KMS-11 (cell line): ENCODE results near the gene LRRK1.

Experiments used
- H2AFZ ChIP-seq: fragments of 200-600 bp; sonication (generic); 2 replicates; pipeline ENCODE4 v1.6.1; 2016; ENCODE audit warnings: antibody characterized with exemption, mixed run types, low read depth
- H3K27ac ChIP-seq: fragments of 200-600 bp; sonication (generic); 2 replicates; pipeline ENCODE4 v1.6.1; 2016; ENCODE audit warnings: mild to moderate bottlenecking, mixed run types
- H3K27me3 ChIP-seq: fragments of 200-600 bp; sonication (generic); 2 replicates; pipeline ENCODE4 v1.6.1; 2017; ENCODE audit warnings: mild to moderate bottlenecking, low read depth, mixed run types, moderate library complexity; ENCODE audit not compliant: insufficient read depth
- H3K36me3 ChIP-seq: fragments of 200-600 bp; sonication (generic); 2 replicates; pipeline ENCODE4 v1.6.1; 2017; ENCODE audit warnings: mild to moderate bottlenecking, mixed run types; ENCODE audit not compliant: insufficient read depth
- H3K4me1 ChIP-seq: fragments of 200-600 bp; sonication (generic); 2 replicates; pipeline ENCODE4 v1.6.1; 2016; ENCODE audit warnings: mild to moderate bottlenecking, low read depth, mixed run types; ENCODE audit not compliant: poor library complexity, severe bottlenecking
- H3K4me2 ChIP-seq: fragments of 200-600 bp; sonication (generic); 2 replicates; pipeline ENCODE4 v1.7.0; 2016; ENCODE audit warnings: mild to moderate bottlenecking, mixed run types
- H3K4me3 ChIP-seq: fragments of 200-600 bp; sonication (generic); IDR thresholded peaks from 2 replicates; pipeline ENCODE4 v1.6.1; 2017; ENCODE audit warnings: low read depth, low read length, mixed read lengths; ENCODE audit not compliant: insufficient read depth
- H3K79me2 ChIP-seq: fragments of 200-600 bp; sonication (generic); 2 replicates; pipeline ENCODE4 v1.6.1; 2016; ENCODE audit warnings: low read depth, mixed run types; ENCODE audit not compliant: insufficient read depth
- H3K9ac ChIP-seq: fragments of 200-600 bp; sonication (generic); 2 replicates; pipeline ENCODE4 v1.6.1; 2016; ENCODE audit warnings: mild to moderate bottlenecking, mixed run types
- H4K20me1 ChIP-seq: fragments of 200-600 bp; sonication (generic); 2 replicates; pipeline ENCODE4 v1.6.1; 2016; ENCODE audit warnings: mild to moderate bottlenecking, mixed run types; ENCODE audit not compliant: insufficient read depth
- CTCF ChIP-seq: fragments of 200-600 bp; sonication (generic); conservative IDR thresholded peaks from 2 replicates; pipeline ENCODE4 v1.6.1; 2017; ENCODE audit warnings: low read depth, mild to moderate bottlenecking, antibody characterized with exemption, low read length, moderate library complexity, mixed read lengths

The LRRK1 gene

DNA sequence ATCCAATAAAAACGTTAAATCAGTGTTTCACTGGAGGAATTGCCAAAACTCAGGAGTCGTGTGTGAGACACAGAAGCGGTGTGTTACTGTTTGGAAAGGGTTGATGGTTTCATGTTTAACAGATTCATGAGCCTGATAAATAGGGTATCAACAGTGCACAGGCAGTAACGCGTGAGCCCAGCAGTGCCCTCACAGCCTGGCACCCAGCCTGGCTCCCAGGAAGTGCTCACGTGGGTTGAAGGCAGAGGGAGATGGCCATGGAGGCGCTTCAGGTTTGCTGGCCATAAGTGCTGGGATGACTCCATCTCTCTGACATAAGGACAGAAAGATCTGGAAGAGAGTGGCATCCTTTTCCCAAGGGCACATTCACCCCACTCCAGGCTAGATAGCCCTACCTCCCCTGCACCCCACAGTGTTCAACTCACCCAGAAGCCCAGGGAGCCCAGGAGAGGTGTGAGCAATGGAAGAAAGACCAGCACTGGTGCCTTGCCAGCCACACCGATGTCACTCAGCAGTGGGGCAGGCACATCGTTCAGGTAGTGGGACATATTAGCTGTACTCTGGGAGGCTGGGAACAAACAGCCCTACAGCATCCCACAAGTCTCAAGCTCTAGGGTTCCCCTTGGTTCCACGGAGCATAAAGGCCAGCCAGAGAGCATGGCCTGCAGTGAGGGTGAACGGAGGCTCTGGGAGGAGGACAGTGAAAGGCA lies 164.3 kb downstream of the LRRK1 start:
- Histone ChIP-seq H3K79me2 (no peaks in the 10 kb centered on the region), H3K27ac (no peak overlapping the region), H4K20me1 (no peaks in the 10 kb centered on the region), H2AFZ (no peak overlapping the region), H3K4me2 (no peak overlapping the region), H3K4me1 (peaks cover 5% of the 10 kb centered on the region), H3K4me3 (no peak overlapping the region), H3K36me3 (no peaks in the 10 kb centered on the region), H3K27me3 (no peaks in the 10 kb centered on the region), H3K9ac (no peak overlapping the region)
- TF ChIP-seq CTCF: no peak

DNA sequence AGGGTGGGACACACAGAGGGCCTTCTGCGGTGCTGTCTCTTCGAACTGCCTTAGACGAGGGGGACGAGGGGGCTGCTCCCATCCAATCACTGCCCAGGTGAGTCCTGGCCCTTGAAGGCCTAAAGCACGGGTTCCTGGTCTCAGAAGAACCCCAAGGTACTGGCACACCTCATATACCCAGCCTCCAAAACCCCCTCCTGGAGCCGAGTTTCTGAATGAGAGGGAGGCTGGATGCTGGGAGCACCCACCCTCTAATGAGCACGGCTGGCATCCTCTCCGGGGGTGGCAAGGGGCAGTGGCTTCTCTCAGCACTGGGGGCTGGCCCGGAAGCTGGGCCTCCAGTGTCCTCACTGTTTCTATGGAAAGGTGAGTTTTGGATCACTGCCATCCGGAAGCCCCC lies 165.6 kb downstream of the LRRK1 start:
- H2AFZ ChIP-seq: no peak overlapping the region
- no peaks in the 10 kb centered on the region for H4K20me1 ChIP-seq
- TF ChIP-seq CTCF: no peak
- peaks cover 18% of the 10 kb centered on the region for H3K4me1 ChIP-seq
- no peak overlapping the region for H3K9ac ChIP-seq
- no peak overlapping the region for H3K4me2 ChIP-seq
- H3K36me3 ChIP-seq: no peaks in the 10 kb centered on the region
- no peak overlapping the region for H3K4me3 ChIP-seq
- no peak overlapping the region for H3K27ac ChIP-seq
- H3K79me2 ChIP-seq: no peaks in the 10 kb centered on the region
- no peaks in the 10 kb centered on the region for H3K27me3 ChIP-seq

GRCh38 chr15:101085311-101085700 lies 166.1 kb downstream of the LRRK1 start:
- Histone ChIP-seq H3K27ac (no peak overlapping the region), H3K4me3 (no peak overlapping the region), H3K4me2 (no peak overlapping the region), H3K9ac (no peak overlapping the region), H3K79me2 (no peaks in the 10 kb centered on the region), H3K4me1 (peaks cover 23% of the 10 kb centered on the region), H3K27me3 (no peaks in the 10 kb centered on the region), H3K36me3 (no peaks in the 10 kb centered on the region), H4K20me1 (no peaks in the 10 kb centered on the region), H2AFZ (no peak overlapping the region)
- no peak for TF ChIP-seq CTCF

DNA sequence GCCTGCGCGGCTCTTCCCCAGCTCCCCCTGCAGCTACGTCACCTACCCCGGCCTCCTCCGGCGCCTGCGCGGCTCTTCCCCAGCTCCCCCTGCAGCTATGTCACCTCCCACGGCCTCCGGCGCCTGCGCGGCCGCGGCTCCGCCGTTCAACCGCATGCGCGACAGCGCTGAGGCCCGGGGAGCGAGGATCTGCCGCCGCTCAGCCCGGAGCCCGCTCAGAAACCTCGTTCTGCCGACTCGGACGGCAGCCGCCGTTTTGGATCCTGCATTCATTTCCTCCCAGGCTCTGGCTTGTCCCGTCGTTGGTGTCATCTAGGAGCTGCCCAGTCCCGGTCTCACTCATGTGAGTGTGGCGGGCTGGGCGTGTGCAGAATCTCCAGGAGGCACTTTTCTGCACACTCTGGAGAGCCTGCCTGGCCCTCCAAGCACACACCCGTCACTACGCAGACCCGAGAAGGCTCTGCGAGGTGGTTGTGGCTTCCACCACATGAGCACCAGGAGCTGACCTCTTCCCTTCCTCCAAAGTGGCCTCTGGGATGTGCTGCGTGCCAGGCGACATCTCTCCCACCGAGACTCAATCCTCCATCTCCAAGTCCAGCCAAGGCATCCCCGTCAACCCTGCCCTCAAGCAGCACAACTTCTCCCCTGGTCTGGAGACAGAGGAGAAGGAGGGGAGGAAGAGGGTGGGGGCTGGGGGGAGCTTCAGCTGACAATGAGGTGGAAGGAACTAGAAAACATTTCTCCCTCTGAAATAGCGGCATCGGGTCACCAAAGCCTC lies 167.4 kb downstream of the LRRK1 start:
- no peaks in the 10 kb centered on the region for H4K20me1 ChIP-seq
- no peak overlapping the region for H2AFZ ChIP-seq
- peaks cover 31% of the 10 kb centered on the region for H3K4me1 ChIP-seq
- H3K4me3 ChIP-seq: no peak overlapping the region
- H3K9ac ChIP-seq: no peak overlapping the region
- no peak overlapping the region for H3K27ac ChIP-seq
- TF ChIP-seq CTCF: no peak
- no peak overlapping the region for H3K4me2 ChIP-seq
- no peaks in the 10 kb centered on the region for H3K79me2 ChIP-seq
- no peaks in the 10 kb centered on the region for H3K27me3 ChIP-seq
- no peaks in the 10 kb centered on the region for H3K36me3 ChIP-seq
